Stimulated activated naive CD8-positive, alpha-beta T cell treated with anti-CD3 and anti-CD28 coated beads, Interleukin-15, Interleukin-2, amounts not matched to agents 100 U/mL and 50 U/mL, for 24 hours (primary cell): ENCODE data around the gene GOLIM4.
"Not testable (repeated sequence)": the region's sequence is repeated elsewhere in the genome, so short reads cannot be mapped to it uniquely, and the experiment has no call there.

ENCODE experiments used
- ATAC-seq: fragments of 150-1000 bp; cut with Tn5 transposase; one replicate; pipeline ENCODE4 v1.10.0; 2021
- DNase-seq: peaks from one replicate; pipeline ENCODE4 v3.0.0; 2021

The GOLIM4 gene

DNA sequence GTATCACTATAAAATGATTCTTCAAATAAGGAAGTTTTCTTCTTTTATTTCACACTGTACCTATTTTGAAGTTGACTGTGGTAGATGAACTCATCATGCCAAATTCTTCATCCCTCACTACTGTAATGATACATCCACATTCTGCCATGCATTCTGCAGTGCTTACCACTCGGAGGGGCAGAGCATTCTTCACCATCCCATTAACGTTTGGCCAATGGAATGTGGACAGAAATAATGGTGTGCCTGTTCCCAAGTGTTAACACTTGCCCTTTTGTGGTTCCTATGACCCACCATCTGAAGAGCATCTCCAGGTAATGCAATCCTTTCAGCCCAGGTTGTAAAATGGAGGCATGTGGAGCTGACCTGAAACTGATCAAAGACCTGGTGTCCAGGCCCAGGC is 18.6 kb downstream of the GOLIM4 start:
- DNase-seq (no peak), ATAC-seq (no peak)

DNA sequence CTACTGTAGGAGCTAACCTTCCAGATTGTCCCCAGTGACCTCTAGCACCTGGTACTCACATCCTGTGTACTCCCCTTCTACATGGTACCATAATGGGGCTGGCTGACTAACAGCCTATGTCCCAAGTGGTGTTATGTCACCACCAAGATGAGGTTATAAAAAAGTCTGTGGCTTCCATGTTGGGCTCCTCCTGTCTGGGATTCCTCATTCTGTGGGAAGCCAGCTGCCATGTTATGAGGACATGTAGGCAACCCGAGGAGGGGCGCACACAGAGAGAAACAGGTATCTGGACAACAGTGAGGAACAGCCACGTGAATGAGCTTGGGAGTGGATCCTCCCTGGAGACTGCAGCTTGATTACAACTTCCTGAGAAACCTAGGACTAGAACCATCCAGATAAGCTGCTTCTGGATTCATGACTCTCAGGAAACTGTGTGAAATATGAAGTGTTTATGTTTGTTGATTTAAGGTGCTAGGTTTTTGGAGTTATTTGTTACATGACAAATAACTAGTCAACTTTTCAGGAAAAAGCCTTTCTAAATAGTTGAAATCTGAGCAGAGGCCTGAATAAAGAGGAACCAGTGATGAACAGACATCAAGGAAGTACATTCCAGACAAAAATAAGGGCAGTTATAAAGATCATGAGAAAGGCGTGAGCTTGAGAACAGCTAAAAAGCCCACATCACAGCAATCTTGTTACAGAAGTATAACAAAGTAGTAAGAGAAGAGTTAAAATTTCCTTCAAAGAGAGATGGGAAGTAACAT is 21.7 kb downstream of the GOLIM4 start:
- DNase-seq, result no peak
- no peak for ATAC-seq

DNA sequence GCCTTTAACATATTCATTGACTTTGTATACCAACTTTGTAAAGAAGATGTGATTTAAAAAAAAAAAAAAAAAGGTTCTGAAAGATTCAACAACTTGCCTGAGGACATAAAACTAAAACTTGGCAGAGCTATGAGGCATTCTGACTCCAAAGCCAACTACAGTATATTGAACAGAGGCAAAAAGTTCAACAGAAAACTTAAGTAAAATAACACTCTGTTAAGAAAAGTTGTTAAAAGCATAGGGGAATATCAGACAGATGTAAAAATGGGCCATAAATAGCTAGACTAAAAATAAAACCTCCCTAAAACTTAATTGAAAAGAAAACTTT is 23.4 kb downstream of the GOLIM4 start:
- DNase-seq (no peak), ATAC-seq (no peak)

DNA sequence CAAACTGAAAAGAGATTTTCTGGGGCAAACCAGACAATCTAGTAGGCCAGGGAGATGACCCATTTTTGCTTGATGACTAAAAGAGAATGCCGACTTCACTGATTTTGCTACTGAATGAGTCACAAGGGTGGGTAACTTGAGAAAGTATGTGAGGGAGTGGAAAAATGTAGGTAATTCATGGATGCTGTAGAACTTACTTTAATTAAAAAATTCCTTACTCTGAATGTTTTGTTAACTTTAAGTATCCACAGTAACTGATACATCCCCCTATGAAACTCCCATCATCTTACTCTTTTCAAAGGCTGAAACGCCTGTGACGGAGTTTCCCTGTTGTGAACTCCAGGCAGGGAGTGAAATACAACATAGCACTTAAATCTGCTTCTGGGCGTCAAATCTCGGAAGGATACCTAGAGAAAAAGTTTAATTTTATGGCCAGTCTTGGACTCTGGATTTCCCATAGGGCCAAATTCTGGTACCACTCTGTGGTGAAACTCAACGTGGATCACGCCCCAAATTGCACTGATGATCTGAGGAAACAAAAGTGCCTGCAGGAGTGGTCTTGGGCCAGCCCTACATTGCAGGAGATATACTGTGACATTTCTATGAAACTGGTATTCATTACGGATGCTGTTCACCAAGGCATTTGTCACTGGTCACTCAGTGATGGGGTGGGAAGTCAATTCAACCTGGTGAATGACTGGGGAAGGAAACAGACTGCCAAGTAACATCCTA is 24.0 kb downstream of the GOLIM4 start:
- ATAC-seq, result peak; percentile 92
- no peak for DNase-seq

DNA sequence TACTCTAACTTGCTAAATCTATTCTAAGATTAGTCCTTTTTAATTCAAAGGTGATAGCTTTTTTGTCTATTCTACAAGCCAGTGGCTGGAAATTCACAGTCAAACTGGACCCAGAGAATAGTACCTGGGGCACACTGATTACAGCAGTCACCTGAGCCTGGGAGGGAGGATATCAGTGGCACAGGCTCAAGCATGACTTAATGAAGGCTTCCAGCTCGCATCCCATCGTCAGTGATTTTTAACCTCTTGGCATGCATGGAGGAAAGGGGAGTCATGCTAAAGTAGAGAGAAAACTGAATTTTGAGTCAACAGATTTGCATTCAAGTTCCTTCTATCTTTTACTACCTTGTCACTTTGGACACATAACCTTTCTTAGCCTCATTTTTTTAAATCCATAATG is 24.8 kb downstream of the GOLIM4 start:
- ATAC-seq, result no peak
- DNase-seq, result no peak

DNA sequence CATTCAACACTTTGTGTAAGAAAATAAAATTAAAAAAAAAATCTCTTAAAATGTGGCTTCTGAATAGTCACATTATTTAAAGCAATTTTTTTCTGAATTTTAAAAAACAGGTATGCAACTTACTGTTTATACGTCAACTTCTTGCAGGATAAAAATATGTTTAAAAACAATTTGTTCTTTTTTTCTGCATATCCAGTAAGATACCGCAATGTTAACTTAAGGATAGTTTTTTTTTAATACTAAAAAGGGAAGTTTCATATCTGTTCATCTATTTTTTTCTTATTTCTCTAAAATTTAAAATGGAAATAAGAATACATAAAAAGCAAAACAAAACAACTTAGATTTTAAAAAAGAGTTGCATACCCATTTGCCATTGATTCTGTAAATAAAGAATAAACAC is 27.4 kb downstream of the GOLIM4 start:
- ATAC-seq (no peak), DNase-seq (no peak)

DNA sequence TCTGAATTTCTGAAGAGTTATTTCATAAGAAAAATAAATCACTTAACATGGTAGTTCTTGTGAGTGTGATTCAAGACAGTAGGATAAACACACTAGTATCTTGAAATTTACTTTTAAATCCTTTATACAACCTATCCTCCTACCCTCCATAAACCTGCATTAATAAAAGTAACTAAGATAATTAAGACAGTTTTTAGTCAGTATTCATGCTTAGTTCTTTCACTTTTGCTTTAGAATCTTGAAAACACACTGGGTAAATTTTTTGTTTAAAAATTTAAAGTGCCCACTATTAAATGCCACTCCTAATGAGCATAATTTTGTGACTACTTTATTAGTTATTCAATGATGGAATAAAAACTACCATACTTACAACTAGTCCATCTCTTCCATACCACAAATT is 28.8 kb downstream of the GOLIM4 start:
- ATAC-seq (no peak), DNase-seq (no peak)

DNA sequence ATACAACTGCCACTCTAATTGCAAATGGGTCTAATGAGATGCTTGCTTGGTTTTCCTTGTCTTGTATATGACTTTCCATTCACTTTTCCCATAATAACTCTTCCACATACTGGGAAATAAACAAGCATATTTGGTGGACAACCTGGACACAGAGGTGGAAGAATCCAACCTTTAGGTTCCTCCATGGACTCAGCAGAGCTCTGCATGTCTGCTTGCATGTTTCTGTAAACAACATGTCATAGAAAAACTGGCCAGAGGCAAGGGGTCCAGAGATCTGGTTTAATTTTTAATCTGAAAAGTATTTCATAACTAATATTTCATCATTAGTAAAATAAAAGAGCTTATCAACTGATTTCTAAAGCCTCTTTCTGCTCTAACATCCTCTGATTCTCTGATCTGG is 30.2 kb downstream of the GOLIM4 start:
- ATAC-seq (no peak), DNase-seq (no peak)

DNA sequence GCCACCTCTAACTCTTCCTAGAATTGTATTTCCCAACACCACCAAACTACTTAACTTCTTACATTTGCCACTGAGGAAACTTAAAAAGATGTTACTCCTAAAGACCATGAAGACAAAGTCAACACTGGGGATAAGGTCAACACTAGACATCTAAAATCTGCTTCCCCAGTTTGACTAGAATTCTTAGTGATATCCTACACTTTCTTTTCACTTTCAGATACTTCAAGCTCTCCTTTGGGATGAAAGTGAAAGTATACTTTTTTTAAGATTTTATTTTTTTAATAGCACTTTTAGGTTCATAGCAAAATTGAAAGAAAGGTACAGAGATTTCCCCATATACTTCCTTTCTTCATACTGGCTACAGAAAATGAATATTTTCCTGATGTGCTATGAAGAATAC is 32.6 kb downstream of the GOLIM4 start:
- ATAC-seq (no peak), DNase-seq (no peak)

DNA sequence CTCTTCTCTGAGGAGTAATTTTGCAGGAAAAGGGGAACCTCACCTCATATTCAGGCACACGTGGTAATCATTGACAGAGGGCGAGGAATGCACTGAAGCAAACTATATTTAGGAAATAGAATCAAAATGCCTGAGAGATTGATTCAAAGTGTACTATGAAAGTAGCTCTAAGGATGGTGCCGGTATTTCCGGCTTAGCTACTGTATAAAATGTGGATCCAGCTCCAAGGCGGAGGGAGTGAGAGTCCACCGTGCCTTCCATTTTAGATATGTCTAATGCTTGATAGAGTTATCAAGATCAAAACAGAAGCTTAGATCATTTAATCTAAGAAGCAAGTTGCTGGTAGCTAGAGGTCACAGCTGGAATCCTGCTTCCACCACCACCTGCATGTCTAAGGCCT is 33.0 kb downstream of the GOLIM4 start:
- no peak for ATAC-seq
- DNase-seq, result no peak

DNA sequence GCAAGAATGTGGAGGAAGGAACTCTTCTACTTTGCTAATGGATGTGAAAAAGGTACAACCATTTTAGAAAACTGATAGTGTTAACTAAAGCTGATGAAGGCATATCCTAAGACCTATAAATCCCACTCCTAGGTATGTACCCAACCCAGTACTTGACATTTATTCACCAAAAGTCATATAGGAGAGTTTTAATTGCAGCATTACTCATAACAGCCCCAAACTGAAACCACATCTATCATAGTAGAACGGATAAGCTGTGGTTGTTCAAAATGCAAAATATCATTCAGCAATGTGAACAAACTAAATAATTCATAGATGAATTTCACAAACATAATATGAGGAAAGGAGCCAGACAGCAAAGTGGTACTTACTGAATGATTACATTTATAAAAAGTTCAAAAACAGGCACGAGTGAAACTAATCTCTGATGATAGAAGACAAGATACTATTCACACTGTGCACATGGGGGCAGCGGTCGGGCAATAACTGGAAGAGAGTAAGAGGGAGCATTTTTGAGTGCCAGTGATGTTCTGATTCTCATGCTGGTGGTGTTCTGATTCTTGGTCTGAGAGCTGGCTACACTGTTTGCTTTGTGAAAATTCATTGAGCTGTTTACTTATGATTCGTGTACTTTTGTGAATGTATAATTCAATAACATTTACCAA is 34.3 kb downstream of the GOLIM4 start:
- DNase-seq (no peak), ATAC-seq (peak; percentile 94)

DNA sequence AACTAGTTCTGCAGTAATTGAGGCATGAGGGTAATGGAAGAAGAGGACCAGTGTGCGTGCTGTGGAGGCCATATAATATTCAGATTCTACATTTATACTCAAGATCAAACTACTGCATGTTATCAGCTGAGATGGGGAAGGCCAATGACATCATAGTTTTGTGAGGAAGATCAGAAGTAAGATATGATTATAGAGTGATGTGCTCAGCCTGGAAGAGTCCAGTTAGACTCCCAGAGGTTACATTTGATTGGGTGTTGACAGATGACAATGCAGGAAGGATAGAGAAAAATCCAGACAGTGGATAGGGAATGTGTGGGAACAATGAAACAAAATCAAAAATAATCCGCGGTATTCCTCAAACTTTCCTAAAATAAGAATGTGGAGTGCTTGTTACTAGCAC is 35.4 kb downstream of the GOLIM4 start:
- DNase-seq (no peak), ATAC-seq (no peak)

DNA sequence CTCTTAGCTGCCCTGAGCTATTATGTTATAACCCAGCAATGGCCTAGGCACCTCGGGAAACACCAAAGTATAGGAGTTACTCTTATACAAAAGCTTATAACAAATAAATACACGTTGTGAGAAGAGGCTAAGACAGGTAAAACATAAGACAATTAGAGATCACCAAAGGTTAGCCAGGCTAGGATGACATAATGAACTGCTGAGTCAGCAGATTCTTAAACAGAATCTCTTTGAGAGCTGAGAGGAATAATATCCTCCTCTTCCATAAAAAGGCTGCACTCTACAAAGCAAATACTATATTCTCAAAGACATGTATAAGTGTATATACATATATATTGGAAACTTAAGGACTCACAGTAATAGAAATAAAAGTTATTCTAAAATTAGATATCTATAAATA is 37.2 kb downstream of the GOLIM4 start:
- DNase-seq (no peak), ATAC-seq (no peak)

DNA sequence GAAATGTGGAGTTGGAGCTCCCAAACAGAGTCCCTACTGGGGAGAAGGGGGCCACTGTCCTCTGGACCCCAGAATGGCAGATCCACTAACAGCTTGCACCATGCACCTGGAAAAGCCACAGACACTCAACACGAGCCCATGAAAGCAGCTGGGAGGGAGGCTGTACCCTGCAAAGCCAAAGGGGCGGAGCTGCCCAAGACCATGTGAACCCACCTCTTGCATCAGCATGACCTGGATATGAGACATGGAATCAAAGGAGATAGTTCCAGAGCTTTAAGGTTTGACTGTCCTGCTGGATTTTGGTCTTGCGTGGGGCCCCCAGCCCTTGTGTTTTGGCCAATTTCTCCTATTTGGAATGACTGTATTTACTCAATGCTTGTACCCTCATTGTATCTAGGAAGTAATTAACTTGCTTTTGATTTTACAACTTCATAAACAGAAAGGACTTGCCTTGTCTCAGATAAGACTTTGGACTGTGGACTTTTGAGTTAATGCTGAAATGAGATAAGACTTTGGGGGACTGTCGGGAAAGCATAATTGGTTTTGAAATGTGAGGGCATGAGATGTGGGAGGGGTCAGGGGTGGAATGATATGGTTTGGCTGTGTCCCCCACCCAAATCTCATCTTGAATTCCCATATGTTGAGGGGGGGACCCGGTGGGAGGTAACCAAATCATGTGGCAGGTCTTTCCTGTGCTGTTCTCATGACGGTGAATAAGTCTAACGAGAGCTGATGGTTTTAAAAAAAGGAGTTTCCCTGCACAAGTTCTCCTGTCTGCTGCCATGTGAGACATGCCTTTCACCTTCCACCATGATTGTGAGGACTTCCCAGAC is 39.1 kb downstream of the GOLIM4 start:
- not testable (repeated sequence) for ATAC-seq, DNase-seq

DNA sequence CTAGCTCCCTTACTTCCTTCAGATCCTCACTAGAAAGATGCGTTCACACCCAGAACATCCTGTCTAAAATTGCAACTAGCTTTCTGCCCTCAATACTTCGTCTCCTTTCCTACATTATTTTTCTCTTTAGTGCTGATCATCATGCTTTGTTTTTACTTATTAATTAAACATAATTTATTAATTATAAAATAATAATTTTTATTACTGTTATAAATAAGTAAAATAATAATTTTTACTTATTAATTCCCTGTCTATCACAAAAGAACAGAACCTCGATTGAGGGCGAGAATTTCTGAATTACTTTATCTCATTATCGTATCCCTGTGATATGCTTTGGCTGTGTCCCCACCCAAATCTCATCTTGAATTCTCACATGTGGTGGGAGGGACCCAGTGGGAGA is 41.3 kb downstream of the GOLIM4 start:
- no peak for DNase-seq

DNA sequence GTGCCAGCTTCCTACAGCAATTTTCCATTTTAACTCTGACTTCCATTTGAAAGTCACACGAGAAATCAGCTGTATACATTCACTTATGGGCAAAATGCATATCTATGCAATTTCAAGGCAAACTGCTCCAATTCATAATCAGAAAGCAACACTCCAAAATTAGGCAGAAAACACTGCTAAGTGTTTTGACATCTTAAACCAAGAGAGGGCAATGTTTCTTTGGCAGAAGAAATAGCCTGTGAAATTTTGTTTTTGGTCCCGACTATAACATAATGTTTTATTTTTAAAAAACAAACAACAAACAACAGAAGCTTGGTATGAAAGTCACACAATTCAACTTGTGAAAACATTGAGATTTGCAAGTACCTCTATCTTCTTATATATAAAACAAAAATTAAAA is 42.6 kb downstream of the GOLIM4 start:
- ATAC-seq, result no peak

More for the DNA sequence above, 41.3 kb downstream of the GOLIM4 start:
- ATAC-seq, result no peak

DNA sequence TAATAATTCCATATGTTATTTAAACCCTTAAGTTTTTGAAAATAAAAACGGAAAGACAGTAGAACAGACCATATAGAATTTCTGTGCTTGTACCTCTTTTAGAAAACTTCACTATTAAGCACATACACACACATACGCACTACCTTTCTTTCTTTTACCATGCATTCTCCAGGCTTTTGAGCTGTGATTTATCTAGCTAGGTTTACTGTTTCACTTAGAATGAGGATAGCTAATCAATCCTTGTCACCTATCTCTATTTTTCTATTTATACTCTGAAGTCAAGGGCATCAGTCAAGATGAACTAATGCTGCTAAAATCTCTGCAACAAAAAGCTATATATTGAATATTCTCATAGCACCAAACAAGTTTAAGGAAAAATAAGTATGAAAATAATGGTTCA is 43.2 kb downstream of the GOLIM4 start:
- DNase-seq (no peak), ATAC-seq (no peak)

More for the DNA sequence above, 42.6 kb downstream of the GOLIM4 start:
- no peak for DNase-seq

DNA sequence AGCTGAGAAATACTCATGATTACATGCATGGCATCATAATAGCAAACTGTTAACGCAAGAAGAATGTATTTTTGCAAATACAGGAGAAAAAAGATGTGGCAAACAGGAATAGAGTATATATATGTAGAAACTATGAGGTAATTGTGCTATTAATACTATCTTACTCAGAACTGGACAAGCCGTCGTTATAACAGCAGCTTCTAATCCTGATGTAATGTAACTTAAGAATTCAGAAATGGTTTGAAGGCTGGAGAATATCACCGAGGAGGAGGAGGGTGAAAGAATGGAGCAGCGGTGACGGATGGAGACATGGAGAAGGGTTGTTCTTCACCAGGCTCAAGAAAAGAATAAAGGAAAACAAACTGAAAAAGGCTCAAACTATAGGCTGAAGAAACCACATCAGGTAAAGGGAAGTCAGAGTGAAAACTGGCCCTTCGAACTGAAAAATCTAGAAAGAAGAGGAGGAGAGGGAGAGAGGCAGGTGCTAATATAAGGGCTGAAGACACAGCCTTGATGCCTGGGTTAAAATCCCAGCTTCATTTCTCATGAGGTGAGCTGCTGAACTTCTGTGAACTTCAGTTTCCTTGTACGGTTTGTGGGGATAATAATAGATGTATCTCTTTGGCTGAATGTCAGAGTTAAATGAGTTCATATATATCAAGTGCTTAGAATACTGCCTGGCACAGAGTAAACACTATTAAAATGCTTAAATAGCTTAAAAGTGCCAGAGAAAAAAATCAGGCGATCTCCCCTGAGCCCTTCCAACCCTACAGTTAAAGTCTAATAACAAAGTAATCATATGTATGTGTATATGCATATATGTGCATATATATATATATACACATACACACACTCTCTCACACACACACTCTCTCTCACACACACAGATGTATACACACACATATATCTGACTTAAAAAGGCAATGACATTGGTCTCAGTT is 43.9 kb downstream of the GOLIM4 start:
- ATAC-seq, result no peak

DNA sequence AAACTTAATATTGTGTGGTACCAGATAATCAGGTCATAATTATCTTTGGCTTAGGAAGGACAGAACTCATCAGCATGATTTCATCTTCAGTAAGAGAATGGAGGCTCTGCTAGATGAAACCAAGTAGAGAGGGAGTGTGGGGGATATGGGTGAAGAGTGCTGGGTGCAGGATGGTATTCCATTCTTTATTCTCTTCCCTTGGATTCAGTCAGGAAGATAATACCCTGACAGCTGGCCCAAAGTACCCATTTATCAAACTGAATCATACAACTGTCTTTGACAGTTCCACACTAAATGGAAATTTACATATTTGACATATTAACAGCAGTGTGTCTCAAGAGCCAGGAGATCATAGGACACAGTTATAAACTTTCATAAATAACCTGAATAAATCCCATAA is 44.7 kb downstream of the GOLIM4 start:
- DNase-seq (no peak), ATAC-seq (no peak)

More for the DNA sequence above, 43.9 kb downstream of the GOLIM4 start:
- no peak for DNase-seq

DNA sequence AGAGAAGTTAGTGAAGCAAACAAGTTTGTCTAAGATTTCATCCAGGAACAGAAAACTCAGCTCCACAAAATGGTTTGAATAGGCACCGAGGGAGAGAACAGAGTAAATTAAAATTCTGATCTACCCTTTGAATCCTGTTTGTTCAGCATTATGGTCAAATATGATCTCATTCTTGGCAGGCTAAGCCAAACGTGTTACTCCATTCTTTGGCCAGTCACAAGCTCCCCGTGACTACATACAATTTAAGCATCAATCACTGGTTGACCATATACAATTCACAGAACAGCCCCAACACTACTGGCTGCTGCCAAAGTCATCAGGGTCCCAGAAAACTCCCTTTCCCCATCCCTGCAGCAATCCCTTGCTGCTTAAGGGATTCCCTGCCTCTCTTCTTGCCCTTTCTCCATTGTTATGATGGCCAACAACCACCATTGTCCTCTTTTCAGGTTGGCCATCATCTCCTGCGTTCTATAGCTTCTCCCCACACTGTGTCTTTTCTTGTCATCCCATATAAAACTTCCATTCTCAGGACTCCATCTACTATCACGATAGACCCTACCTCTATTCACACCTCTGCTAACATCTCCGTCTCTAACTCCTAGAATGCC is 46.3 kb downstream of the GOLIM4 start:
- DNase-seq (no peak), ATAC-seq (no peak)
